GM19328 (cell line): ENCODE results near the gene TNFRSF17.

Experiments
- ATAC-seq: cut with Tn5 transposase; IDR thresholded peaks from one replicate; pipeline ENCODE4 v1.9.1; 2021; ENCODE audit warnings: mild to moderate bottlenecking, moderate library complexity; ENCODE audit not compliant: unreplicated experiment

Gene TNFRSF17

GRCh38 chr16:12000032-12000431 is 35.0 kb downstream of the TNFRSF17 start:
- ATAC-seq: no peak

GRCh38 chr16:12002447-12003006 is 37.5 kb downstream of the TNFRSF17 start:
- no peak for ATAC-seq

GRCh38 chr16:12006637-12007036 is 41.6 kb downstream of the TNFRSF17 start:
- no peak for ATAC-seq

- no peak for ATAC-seq
These were observed 44.5 kb downstream of the TNFRSF17 start for GRCh38 chr16:12009462-12009861.

- no peak for ATAC-seq
These were observed 44.9 kb downstream of the TNFRSF17 start for GRCh38 chr16:12009922-12010321.

- ATAC-seq: no peak
These were observed 45.6 kb downstream of the TNFRSF17 start for GRCh38 chr16:12010388-12011251.

- no peak for ATAC-seq
These were observed 46.6 kb downstream of the TNFRSF17 start for GRCh38 chr16:12011565-12011964.

- no peak for ATAC-seq
These were observed 51.4 kb downstream of the TNFRSF17 start for GRCh38 chr16:12016291-12016947.

- no peak for ATAC-seq
These were observed 52.5 kb downstream of the TNFRSF17 start for GRCh38 chr16:12017558-12017957.
